DMS153 treated with DMSO at 0.1 percent for 48 hours (cell line): Measurements from ENCODE around the gene DAPK3.
"Not testable (repeated sequence)": the region's sequence is repeated elsewhere in the genome, so short reads cannot be mapped to it uniquely, and the experiment has no call there.

ENCODE experiments used
- DNase-seq: peaks from one replicate; lab custom pipeline; 2025; ENCODE audit not compliant: unreplicated experiment; lab: John Stamatoyannopoulos, UW

DAPK3 gene

GRCh38 chr19:3955688-3956087, 15.2 kb downstream of the DAPK3 start:
- DNase-seq, result no peak

- not testable (repeated sequence) for DNase-seq
These were observed 15.6 kb downstream of the DAPK3 start for GRCh38 chr19:3955276-3955675.

- no peak for DNase-seq
These were observed 16.8 kb downstream of the DAPK3 start for GRCh38 chr19:3954107-3954506.

GRCh38 chr19:3952755-3953276, 18.1 kb downstream of the DAPK3 start:
- DNase-seq, result not testable (repeated sequence)

GRCh38 chr19:3950871-3951861, 19.7 kb downstream of the DAPK3 start:
- no peak for DNase-seq

- no peak for DNase-seq
These were observed 20.7 kb downstream of the DAPK3 start for GRCh38 chr19:3949997-3950859.

- no peak for DNase-seq
These were observed 21.6 kb downstream of the DAPK3 start for GRCh38 chr19:3949294-3949693.

GRCh38 chr19:3947316-3947933, 23.5 kb downstream of the DAPK3 start:
- not testable (repeated sequence) for DNase-seq

- DNase-seq, result no peak
These were observed 25.1 kb downstream of the DAPK3 start for GRCh38 chr19:3945838-3946237.

- DNase-seq, result no peak
These were observed 26.7 kb downstream of the DAPK3 start for GRCh38 chr19:3944018-3944721.

- DNase-seq, result no peak
These were observed 28.0 kb downstream of the DAPK3 start for GRCh38 chr19:3942790-3943409.

- not testable (repeated sequence) for DNase-seq
These were observed 32.5 kb downstream of the DAPK3 start for GRCh38 chr19:3938300-3938950.

- DNase-seq, result no peak
These were observed 34.1 kb downstream of the DAPK3 start for GRCh38 chr19:3936506-3937442.

- DNase-seq, result no peak
These were observed 37.7 kb downstream of the DAPK3 start, which contains the start of gene NMRK2 for GRCh38 chr19:3932931-3933810. Gene NMRK2 (plus strand): TSS chr19:3933069. CDS start chr19:3933672, 603 bp downstream.

GRCh38 chr19:3931041-3931440, 39.9 kb downstream of the DAPK3 start:
- no peak for DNase-seq

- no peak for DNase-seq
These were observed 47.0 kb downstream of the DAPK3 start for GRCh38 chr19:3923912-3924311.

GRCh38 chr19:3923096-3923758, 47.7 kb downstream of the DAPK3 start:
- no peak for DNase-seq
